HTERT RPE-1 (cell line): ENCODE measurements around the gene ETFA.

Experiments
- in situ Hi-C: fragments of 300-500 bp; cut with MboI; formaldehyde crosslinking; loops from 4 replicates; pipeline ENCODE4 v1.14.3; 2020; ENCODE audit warnings: low sequenced_read_pairs

ETFA gene

DNA sequence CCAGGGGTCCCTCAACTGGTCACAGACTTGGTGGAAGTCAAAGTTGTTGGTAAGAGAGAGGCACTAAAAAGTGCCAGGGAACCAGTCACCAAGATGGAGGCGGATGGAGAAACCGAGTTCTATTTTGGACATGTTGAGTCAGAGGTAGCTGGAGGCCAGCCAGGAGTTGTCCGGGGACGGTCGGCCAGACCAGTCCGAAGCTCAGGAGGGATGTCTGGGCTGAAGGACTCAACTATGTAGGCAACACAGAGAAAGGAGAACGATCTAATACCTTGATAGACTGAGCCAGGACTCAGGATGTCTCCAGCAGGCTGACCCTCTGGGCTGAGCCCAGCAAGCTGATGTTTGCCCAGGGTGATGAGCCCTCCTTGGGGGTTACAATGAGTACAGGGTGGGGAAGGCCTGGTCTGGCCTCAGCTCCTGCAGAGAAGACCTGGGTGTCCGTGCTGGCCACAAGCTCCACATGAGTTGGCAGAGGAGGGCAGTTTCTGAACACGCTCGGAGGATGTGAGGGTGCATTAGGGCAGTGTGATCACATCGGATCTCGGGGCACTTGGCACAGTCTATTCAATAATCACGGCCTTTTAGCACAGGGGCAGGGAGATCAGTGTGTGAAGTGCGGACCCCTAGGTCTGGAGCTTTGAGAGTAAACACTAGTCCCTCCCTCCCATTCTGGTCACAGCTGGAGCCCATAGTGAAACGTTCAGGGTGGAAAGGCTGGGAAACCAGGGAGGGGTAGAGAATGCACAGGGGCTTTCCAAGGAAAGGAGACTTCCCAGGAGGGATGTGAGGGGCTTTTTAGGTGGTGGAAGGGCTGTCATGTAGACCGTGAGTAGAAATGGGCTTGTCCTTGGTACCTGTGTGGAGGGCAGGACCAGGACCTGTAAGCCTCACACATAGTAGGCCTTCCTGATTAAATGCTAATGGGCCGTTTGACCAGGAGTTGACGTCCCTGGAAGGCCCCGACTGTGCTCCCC is 111.9 kb downstream of the ETFA start:
- in situ Hi-C loops: no loop called here

DNA sequence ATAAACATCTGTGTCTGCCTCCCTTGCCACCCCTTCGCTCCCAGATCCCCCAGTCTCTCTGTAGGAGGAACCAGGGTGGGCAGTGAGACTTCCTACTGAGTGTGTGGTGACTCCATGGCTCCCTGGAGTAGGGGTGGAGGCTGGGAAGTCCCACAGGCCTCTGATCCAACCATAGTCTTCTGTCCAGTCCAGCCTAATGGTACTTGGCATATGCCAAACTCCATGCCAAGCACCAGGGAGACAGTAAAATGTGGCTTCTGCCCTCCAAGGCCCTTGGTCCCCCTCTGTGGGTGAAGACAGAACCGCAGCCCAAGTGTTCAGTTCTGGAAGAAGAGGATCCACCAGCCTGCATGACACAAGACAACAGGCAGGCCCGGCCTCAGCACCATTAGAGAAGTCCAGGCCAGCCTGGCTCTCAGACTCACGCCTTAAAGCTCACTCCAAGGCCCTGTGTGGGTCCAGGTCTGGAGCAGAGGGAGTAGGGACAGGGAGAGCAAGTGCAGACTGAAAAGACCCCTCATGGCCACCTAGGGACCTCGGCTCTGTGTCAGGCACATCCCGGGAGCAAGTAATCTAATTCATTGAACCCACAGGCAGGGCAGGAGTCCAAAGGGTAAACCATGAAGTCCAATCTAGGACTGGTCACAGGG is 112.7 kb downstream of the ETFA start:
- in situ Hi-C loops: no loop called here

DNA sequence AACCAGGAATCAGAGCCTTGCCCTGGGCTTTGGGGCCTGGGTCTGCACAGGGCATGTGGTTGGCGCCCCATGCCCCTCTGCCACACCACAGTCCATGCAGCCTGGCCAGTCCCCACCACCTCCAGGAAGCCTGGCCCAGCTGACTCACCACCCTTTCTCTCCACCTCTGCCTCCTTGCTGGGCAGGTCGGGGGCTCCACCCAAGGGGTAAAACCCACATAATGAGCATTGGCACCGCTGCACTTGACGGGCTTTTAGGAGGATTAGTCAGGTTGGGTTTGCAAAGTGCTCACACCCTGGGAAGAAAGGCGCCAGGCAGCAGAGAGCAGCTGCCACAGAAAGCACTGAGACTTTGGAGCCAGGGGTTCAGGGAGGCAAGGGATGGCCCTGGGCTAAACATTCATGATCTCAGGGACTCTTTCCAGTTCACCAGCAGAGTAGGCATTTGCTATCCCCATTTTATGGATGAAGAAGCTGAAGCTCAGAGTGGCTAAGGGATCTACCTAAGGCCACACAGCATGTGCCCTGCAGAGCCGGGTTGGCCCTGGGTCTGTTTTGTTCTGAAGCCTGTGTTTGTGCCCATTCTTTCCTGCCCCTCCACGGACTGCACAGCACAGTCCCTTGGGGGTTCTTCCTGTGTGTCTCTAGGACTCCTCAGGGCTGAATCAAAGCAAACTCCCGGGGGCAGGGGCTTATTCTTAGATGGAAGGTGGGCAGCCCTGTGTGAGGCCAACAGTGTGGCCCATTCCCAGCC is 113.4 kb downstream of the ETFA start:
- in situ Hi-C loops: no loop called here

DNA sequence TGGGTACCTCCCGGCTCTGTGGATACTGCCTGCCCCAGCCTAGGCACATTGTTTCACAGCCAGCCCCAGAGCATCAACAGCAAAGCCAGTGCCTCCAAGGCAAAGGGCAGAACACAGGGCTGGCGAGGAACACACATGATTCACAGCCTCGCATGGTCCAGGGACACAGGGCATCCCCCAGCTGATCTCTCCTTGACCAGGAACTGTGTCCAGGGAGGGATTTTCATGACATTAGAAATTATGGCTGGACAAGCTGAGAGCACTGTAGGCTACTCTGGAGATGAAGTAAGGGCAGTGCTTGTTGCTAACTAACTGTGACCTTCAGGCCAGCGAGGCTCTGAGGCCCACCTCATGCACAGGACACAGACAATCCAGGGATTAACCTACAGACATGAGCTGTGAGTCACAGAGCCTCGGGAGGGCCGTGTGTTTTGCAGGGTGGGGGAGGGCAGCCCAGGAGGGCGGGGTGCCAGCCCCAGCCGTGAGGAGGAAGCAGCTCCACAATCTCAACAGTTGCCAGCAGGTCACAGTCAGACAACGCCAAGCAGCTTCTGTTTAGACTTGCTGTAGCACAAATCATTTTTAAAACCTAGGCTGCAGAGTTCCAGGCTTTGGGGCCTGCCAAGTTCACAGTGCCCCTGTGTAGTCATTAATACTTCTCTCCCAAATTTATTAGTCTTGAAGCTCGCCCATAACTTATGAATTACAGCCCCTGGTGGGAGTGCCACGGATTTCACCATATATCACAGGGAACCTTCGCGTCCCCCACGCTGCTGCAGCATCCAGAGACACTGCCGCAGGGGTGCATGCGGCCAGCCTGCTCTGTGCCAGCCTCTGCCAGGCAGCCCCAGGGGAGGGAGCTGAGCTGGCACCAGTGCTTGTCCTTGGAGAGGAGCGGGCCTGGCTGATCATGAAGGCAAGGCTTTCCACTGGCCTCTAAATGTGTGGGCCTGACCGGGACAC is 114.7 kb downstream of the ETFA start:
- in situ Hi-C loops: no loop called here

DNA sequence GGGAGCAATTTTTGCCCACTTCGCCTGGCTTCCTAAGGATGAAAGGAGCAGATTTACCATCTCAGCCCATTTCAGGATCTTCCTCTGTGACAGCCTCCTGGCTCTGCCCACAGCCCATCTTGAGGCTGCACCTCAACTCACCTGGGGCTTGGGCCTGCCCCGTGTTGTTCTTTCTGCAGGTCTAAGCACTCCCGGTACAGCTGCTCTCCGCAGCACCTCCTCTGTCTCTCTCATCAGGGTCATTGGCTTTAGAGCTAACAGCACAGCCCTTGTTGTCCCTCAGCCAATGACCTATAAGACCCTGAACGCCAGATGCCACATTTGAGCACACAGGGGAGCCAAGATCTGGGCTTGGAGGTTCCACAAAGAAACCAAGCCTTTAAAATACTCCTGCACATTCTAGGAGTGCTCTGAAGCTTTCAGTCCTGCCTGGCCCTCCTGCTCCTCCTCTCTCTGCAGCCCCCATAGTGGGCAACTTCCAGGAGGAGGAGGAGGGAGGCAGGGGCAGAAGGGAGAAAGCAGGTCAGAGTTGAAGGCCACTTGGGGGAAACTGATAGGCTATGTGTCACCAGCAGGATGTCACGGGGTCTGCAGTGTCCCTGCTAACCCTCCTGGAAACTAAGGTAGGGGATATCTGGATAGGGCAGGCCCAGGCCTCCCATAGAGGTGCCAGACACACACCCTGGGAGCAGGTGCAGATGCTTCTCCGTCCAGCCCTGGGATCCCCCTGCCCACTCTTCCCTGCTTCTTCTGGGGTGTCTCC is 115.6 kb downstream of the ETFA start:
- in situ Hi-C loops: no loop called here

DNA sequence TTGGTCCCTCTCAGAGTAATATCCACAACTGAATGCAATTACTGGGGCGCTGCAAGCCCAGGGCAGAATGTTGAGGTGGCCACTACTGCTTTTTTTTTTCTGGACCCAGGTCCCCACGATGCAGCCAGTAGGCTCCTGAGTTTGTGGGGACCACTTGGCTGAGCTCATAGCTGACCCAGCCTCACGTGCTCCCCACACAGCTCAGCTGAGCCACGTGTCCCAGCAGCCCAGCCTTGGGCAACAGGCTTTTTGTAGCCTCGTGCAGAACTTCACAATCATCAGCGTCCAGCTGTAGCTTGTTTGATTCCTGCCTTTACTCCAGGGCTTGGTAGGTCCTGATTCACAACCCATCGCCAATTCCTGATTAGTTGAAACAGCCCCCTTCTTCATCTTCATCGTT is 117.3 kb downstream of the ETFA start:
- in situ Hi-C loops: no loop called here

DNA sequence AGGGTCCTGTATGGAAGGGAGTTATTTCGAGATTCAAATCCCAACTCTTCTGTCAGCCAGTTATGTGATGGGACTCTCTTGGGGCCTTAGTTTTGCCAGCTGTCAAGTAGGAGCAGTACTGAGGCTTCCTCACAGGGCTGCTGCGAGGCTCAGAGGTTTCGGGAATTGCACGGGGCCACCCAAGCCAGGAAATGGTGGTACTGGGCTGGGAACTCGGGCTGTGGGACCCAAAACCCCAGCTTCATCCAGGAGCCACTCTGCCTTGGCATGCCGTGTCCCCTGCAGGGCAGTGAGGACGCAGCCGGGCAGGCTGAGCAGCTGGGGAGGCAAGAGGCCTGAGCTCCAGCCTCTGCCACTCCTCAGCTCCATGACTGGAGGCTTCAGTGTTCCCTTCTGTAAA is 118.6 kb downstream of the ETFA start:
- in situ Hi-C loops: no loop called here

DNA sequence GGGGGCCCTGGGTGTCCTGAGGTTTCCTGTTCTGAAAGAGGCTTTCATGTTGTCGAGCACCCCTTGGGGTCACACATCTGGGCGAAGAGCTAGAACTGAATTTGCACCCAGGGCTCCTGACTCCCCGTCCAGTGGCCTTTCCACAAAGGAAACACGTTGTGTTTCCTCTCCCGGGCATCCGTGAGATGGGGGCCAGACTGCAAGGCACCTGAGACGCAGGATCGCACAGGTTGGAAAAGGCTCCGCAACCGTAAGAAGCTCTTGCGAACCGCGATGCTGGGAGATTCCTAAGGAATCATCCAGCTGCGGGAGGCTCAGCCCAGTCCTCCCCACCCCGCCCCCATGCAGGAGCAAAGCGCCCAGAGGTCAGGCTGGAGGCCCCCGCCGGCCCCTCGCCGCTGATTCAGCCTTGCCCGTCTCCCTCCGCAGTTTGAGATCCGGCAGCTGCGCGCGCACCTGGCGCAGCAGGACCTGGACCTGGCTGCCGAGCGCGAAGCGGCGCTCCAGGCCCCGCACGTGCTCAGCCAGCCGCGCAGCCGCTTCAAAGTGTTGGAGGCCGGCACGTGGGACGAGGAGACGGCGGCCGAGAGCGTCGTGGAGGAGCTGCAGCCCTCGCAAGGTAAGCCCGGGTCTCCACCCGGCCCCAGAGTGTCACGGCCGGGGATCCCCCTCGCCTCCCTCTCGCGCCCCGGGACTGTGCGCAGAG is 119.6 kb downstream of the ETFA start:
- in situ Hi-C loops: no loop called here

DNA sequence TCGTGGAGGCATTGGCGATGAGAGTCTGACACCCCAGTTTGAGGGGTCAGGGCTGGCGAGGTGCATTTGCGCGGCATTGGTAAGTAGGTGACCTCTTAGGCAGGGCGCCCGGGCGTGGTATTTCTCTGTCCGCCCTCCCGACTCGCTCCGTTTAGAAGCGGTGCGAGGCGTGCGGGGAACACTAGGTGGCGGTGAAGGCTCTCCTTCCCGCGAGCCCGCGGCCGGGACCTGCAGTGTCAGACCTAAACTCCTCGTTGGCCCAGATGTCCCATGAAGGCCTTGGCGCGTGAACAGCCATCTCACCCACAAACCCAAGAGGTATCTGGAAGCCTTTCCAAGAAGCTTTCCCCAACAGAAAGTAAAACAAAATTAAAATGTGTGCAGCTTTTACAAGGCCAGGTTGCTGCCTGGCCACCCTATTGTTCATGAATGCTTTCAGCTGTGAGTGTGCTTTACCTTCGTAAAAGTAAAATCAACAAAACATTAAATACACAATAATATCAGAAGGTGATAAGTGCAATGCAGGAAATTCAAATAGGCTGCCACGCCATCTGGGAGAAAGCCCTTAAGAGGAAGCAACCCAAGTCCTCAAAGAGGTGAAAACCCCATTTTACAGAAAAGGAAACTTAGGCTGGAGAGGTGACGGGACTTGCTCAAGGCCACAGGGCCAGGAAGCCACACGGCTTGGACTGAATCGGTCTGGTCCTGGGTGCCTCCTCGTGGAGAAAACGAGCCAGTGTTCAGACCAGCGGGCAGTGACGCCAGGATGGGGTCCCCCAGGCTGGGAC is 120.3 kb downstream of the ETFA start:
- in situ Hi-C loops: no loop called here

DNA sequence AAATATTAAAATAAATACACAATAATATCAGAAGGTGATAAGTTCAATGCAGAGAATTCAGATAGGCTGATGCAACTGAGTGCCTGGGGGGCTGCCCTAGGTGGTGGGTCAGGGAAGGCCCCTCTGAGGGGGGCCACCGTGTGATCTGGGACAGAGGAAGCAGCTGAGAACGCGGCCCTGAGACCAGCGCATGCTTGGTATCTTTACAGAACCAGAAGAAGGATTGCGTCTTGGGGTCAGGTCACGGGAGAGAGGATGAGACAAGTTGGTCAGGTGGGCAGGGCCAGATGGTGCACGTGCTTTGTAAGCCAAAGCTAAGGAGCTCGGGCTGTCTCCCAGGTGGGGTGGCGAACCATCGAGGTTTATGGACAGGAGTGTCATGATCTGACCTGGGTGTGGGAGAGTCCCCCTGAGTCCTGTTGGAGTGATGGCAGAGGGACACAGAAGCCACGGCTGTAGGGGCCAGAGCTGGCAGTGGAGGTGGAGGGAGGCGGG is 121.2 kb downstream of the ETFA start:
- in situ Hi-C loops: no loop called here

DNA sequence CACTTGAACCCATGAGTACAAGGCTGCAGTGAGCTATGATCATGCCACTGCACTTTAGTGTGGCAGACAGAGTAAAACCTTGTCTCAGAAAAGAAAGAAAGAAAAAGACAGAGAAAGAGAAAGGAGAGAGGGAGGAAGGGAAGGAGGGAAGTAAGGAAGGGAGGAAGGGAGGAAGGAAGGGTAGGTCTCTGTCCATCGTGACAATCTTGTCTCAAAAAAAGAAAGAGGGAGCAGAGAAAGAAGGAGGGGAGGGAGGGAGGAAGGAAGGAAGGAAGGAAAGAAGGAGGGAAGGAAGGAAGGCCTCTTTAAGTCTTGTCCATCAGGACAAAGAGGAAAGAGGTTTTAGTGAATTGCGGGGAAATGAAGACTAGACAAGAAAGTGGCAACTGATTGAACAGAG is 122.2 kb downstream of the ETFA start:
- in situ Hi-C loops: no loop called here

DNA sequence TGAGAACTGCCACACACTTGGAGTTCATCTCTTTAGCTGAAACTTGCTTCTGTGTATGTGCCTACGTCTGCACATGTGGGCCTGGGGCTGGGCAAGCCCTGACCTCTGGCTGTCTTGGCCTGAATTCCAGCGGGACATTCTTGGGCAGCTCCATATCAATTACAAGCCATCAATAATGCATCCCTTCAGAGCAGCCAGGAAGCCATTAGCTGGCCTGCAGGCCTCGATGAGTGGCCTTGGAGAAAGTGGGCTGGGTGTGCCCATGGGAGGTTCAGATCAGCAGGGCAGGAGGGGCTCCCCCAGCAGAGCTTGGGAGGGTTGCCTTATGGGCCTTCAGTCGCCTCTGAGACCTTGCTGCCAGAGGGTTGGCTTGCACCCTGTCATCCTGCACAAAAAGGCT is 124.1 kb downstream of the ETFA start:
- in situ Hi-C loops: no loop called here

DNA sequence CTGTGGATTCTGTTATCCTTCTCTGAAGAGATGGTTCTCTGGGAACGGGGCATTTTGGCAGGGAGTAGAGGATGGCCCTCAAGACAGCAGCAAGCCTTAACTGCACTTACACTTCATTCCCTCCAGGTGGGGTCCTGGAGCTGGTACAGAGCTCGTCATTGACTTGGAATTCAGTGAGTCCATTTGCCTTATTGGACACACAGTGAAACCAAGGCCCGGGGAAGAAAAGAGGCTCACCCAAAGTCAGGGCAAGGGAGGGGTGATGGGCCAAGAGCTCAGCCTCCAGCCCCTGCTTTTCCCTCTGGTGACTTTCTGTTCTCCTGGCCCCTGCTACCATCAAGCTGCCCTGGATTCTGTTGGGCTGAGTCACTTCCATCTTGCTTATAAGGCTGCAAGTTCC is 125.6 kb downstream of the ETFA start:
- in situ Hi-C loops: no loop called here

DNA sequence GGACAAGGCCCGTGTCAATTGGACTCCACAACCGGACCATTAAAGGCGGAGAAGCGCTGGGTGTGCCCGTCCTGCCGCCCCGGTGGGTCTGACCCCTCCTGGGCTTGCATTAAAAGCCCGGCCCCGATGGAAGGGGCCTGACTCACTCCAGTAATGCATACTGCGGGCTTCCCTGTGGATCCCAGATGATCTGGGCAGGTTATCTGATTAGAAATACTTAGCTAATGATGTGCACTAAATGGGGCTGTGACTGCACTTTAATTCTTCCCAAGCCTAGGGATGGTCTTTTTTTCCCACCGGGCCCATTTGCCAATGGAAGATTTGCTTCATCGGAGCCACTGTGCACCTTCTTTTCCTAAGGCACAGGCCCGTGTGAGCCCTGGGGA is 126.6 kb downstream of the ETFA start:
- in situ Hi-C loops: no loop called here

DNA sequence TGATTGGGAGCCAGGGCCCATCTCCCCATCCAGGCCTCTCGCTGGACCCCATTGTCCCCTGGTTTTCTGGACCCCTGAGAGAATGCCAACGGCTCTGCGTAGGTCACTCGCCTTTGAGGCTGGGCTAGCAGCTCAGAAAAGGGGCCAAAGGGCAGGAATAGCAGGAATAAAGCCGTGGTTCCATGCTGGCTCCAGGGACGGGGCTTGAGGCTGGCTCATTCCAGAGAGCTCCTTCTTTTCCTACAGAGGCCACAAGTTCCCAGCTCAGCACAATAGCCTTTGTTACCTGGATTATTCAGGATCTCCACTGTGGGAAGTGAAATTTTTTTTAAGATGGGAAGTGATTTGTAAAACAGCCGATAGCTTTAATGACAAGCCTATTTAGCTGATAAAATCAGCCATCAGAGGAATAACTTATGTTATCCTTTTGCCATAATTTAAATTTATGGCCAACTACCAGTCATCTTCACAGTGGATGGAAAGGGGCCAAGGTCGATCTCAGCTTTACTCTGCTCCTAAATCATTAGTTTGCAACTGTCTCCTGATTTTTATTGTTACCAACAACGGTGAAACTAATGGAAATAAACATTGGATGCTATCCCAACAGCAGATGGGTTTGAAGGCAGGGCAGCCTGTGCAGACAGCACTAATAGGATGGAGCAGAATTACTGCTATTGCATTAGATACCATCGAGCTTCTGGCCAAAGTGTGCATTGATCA is 127.2 kb downstream of the ETFA start:
- in situ Hi-C loops: no loop called here

DNA sequence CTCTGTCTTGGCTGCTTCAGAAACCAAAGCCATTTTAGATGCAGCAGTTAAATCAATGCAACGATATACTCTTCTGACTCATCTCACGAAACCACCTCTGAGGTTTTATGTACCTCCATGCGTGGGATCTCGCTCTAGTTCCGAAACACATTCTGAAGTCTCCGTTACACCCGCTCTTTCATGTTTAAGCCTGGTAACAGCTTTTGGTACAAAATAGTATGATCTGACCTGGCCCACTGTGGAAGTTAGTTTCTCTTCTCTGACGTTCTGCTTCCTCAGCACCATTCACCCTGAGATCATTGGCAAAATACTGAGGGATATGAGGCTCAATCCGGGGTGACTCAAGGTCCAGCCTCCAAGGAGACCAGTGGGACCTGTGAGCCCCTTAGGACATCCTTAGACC is 129.6 kb downstream of the ETFA start:
- in situ Hi-C loops: no loop called here

DNA sequence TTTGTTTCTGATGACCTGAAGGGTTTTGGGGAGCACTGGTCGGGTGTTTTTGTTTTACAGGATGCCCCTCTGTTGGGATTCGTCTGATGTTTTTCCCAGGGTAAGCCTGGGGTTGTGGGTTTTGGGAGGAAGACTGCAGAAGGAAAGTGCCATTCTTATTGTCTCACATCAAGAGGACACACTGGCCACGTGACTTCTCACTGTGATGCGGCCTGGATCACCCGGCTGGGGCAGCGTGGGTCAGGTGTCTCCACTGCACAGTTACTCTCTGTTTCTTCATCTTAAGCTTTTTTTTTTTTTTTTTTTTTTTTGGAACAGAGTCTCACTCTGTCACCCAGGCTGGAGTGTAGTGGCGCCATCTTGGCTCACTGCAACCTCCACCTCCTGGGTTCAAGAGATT is 130.9 kb downstream of the ETFA start:
- in situ Hi-C loops: no loop called here

DNA sequence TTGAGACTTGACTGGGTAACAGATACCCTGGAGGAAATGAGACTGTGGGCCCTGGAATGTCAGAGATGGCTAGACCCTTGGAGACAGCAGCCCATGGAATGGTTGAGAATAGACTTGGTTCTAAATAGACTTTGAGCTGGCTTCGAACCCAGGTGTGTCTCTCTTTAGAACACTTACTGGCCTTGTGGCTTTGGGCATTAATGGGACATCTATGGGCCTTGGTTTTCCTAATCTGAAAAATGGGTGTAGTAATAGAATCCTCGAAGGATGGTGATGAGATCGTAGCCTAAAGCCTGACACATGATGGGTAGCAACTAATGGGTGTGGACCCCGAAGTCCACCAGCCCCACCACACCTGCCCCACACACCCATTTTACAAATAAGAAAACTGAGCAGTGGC is 132.2 kb downstream of the ETFA start:
- in situ Hi-C loops: no loop called here
